Activated T-cell treated with anti-CD3 and anti-CD28 coated beads, Interleukin-2, amount 50 U/mL, for 4 hours (primary cell): ENCODE data around the gene NUBP2. TPM values are rescaled to one million over a fixed set of nuclear protein-coding genes. Genes with fewer than 3 reads are reported as not detected.
"Not testable (repeated sequence)": the region's sequence is repeated elsewhere in the genome, so short reads cannot be mapped to it uniquely, and the experiment has no call there.

Experiments
- ATAC-seq, 2 donors: fragments of 200-7000 bp; cut with Tn5 transposase; one replicate each; pipeline ENCODE4 v1.10.0; 2021
- DNase-seq: peaks from one replicate; pipeline ENCODE4 v3.0.0-alpha.2; 2020
- H3K27me3 Mint-ChIP-seq: one replicate; pipeline ENCODE4 v1.8.0; 2021; ENCODE audit warnings: low read depth, mixed read lengths
- H3K36me3 Mint-ChIP-seq: one replicate; pipeline ENCODE4 v1.8.0; 2022; ENCODE audit warnings: mixed read lengths; ENCODE audit not compliant: insufficient read depth
- H3K4me1 Mint-ChIP-seq: one replicate; pipeline ENCODE4 v1.8.0; 2021; ENCODE audit warnings: low read depth, mixed read lengths
- H3K4me3 Mint-ChIP-seq: one replicate; pipeline ENCODE4 v1.8.0; 2021; ENCODE audit warnings: mild to moderate bottlenecking, moderate library complexity, mixed read lengths
- H3K9me3 Mint-ChIP-seq: one replicate; pipeline ENCODE4 v1.8.0; 2021; ENCODE audit warnings: mixed read lengths
- total RNA-seq, 3 donors: library from RNA; stranded (reverse); gene quantifications; one replicate each; pipeline ENCODE4 v1.2.1, GENCODE V29; 2021

Gene NUBP2
- total RNA-seq, 3 donors from 2014 or later = 85.7 to 101 (median 94.7) TPM

GRCh38 chr16:1791256-1791942 lies 8.6 kb downstream of the NUBP2 start:
- H3K36me3 Mint-ChIP-seq = peaks cover 4% of the 10 kb centered on the region
- H3K27me3 Mint-ChIP-seq = no peaks in the 10 kb centered on the region
- no peak overlapping the region for H3K4me3 Mint-ChIP-seq
- DNase-seq (no peak), ATAC-seq (no peak)
- peaks cover 3% of the 10 kb centered on the region for H3K4me1 Mint-ChIP-seq
- no peaks in the 10 kb centered on the region for H3K9me3 Mint-ChIP-seq

- Mint-ChIP-seq H3K36me3 (peaks cover 4% of the 10 kb centered on the region), H3K4me3 (no peak overlapping the region), H3K9me3 (no peaks in the 10 kb centered on the region), H3K4me1 (no peaks in the 10 kb centered on the region), H3K27me3 (no peaks in the 10 kb centered on the region)
- ATAC-seq = peak in 1 of 2 donors; percentile 16
- no peak for DNase-seq
These were observed 9.4 kb downstream of the NUBP2 start for GRCh38 chr16:1791943-1792812.

- H3K4me3 Mint-ChIP-seq = no peak overlapping the region
- no peak for DNase-seq
These were observed 10.2 kb downstream of the NUBP2 start for GRCh38 chr16:1792836-1793577.

GRCh38 chr16:1793578-1794220 lies 10.9 kb downstream of the NUBP2 start, which contains the start of gene IGFALS:
Gene IGFALS, minus strand, starts transcription at chr16:1793705. Its CDS starts 53 bp downstream, at chr16:1793652.
- DNase-seq (no peak), ATAC-seq (no peak)
- Mint-ChIP-seq H3K27me3 (no peaks in the 10 kb centered on the region), H3K36me3 (peaks cover 4% of the 10 kb centered on the region), H3K4me1 (no peaks in the 10 kb centered on the region), H3K4me3 (no peak within 1 kb of the TSS), H3K9me3 (no peaks in the 10 kb centered on the region)

More at GRCh38 chr16:1792836-1793577, 10.2 kb downstream of the NUBP2 start:
- Mint-ChIP-seq H3K27me3 (no peaks in the 10 kb centered on the region), H3K36me3 (peaks cover 4% of the 10 kb centered on the region), H3K9me3 (no peaks in the 10 kb centered on the region), H3K4me1 (no peaks in the 10 kb centered on the region)
- no peak for ATAC-seq

GRCh38 chr16:1794221-1794871 lies 11.6 kb downstream of the NUBP2 start:
- no peak overlapping the region for H3K4me3 Mint-ChIP-seq
- H3K9me3 Mint-ChIP-seq = peaks cover 4% of the 10 kb centered on the region
- H3K36me3 Mint-ChIP-seq = no peaks in the 10 kb centered on the region
- no peak for DNase-seq
- no peaks in the 10 kb centered on the region for H3K4me1 Mint-ChIP-seq
- H3K27me3 Mint-ChIP-seq = no peaks in the 10 kb centered on the region
- no peak for ATAC-seq

- H3K27me3 Mint-ChIP-seq = no peaks in the 10 kb centered on the region
- ATAC-seq (no peak), DNase-seq (no peak)
- no peaks in the 10 kb centered on the region for H3K4me1 Mint-ChIP-seq
- H3K9me3 Mint-ChIP-seq = peaks cover 4% of the 10 kb centered on the region
- no peak overlapping the region for H3K4me3 Mint-ChIP-seq
- H3K36me3 Mint-ChIP-seq = no peaks in the 10 kb centered on the region
These were observed 12.3 kb downstream of the NUBP2 start for GRCh38 chr16:1794908-1795666.

GRCh38 chr16:1799263-1799662 lies 16.5 kb downstream of the NUBP2 start:
- not testable (repeated sequence) for H3K36me3 Mint-ChIP-seq, H3K4me1 Mint-ChIP-seq, H3K9me3 Mint-ChIP-seq, H3K4me3 Mint-ChIP-seq, ATAC-seq, DNase-seq, H3K27me3 Mint-ChIP-seq

GRCh38 chr16:1800701-1801100 lies 17.9 kb downstream of the NUBP2 start:
- Mint-ChIP-seq H3K4me3 (no peak overlapping the region), H3K36me3 (no peaks in the 10 kb centered on the region), H3K9me3 (peaks cover 4% of the 10 kb centered on the region), H3K4me1 (no peaks in the 10 kb centered on the region), H3K27me3 (no peaks in the 10 kb centered on the region)
- no peak for DNase-seq
- ATAC-seq = no peak

GRCh38 chr16:1807626-1808025 lies 24.9 kb downstream of the NUBP2 start:
- H3K9me3 Mint-ChIP-seq = no peaks in the 10 kb centered on the region

GRCh38 chr16:1808691-1809090 lies 25.9 kb downstream of the NUBP2 start:
- Mint-ChIP-seq H3K4me3 (no peak overlapping the region), H3K36me3 (peaks cover 11% of the 10 kb centered on the region), H3K27me3 (no peaks in the 10 kb centered on the region), H3K4me1 (peaks cover 7% of the 10 kb centered on the region), H3K9me3 (no peaks in the 10 kb centered on the region)
- ATAC-seq (no peak), DNase-seq (no peak)

More at GRCh38 chr16:1807626-1808025, 24.9 kb downstream of the NUBP2 start:
- ATAC-seq (no peak), DNase-seq (no peak)
- Mint-ChIP-seq H3K4me1 (peaks cover 2% of the 10 kb centered on the region), H3K27me3 (no peaks in the 10 kb centered on the region), H3K4me3 (no peak overlapping the region), H3K36me3 (peaks cover 9% of the 10 kb centered on the region)

GRCh38 chr16:1809281-1809801 lies 26.6 kb downstream of the NUBP2 start:
- Mint-ChIP-seq H3K4me3 (no peak overlapping the region), H3K36me3 (peaks cover 11% of the 10 kb centered on the region)

GRCh38 chr16:1810106-1810505 lies 27.3 kb downstream of the NUBP2 start:
- no peaks in the 10 kb centered on the region for H3K27me3 Mint-ChIP-seq
- ATAC-seq = no peak
- H3K36me3 Mint-ChIP-seq = peaks cover 14% of the 10 kb centered on the region
- peaks cover 7% of the 10 kb centered on the region for H3K4me1 Mint-ChIP-seq
- no peaks in the 10 kb centered on the region for H3K9me3 Mint-ChIP-seq
- H3K4me3 Mint-ChIP-seq = no peak overlapping the region
- no peak for DNase-seq

More at GRCh38 chr16:1809281-1809801, 26.6 kb downstream of the NUBP2 start:
- H3K9me3 Mint-ChIP-seq = no peaks in the 10 kb centered on the region
- peaks cover 7% of the 10 kb centered on the region for H3K4me1 Mint-ChIP-seq
- no peak for ATAC-seq
- no peaks in the 10 kb centered on the region for H3K27me3 Mint-ChIP-seq
- no peak for DNase-seq

GRCh38 chr16:1810536-1810935 lies 27.8 kb downstream of the NUBP2 start:
- no peak for ATAC-seq
- Mint-ChIP-seq H3K27me3 (no peaks in the 10 kb centered on the region), H3K36me3 (peaks cover 18% of the 10 kb centered on the region), H3K4me1 (peaks cover 7% of the 10 kb centered on the region), H3K9me3 (no peaks in the 10 kb centered on the region), H3K4me3 (no peak overlapping the region)
- no peak for DNase-seq
